Right cardiac atrium (tissue), 5 donors: ENCODE measurements around the gene SETD7. TPM values are rescaled to one million over a fixed set of nuclear protein-coding genes. Genes with fewer than 3 reads are reported as not detected.

Experiments
- ATAC-seq, 2 donors: fragments of 200-7000 bp; cut with Tn5 transposase; one replicate each; pipeline versions ENCODE4 v1.8.0 to v1.9.1; 2020; ENCODE audit warnings: moderate library complexity in 2 of 2, mild to moderate bottlenecking in 1 of 2
- DNase-seq, 3 donors: peaks; one replicate each; pipeline ENCODE4 v3.0.0-alpha.2; 2020
- H3K27ac ChIP-seq: one replicate; pipeline ENCODE4 v1.5.1; 2013; ENCODE audit warnings: mild to moderate bottlenecking, low read length, control low read depth, moderate library complexity
- H3K27me3 ChIP-seq: one replicate; pipeline ENCODE4 v1.6.1; 2013; ENCODE audit not compliant: control insufficient read depth, insufficient read depth
- H3K4me1 ChIP-seq: one replicate; pipeline ENCODE4 v1.6.1; 2013; ENCODE audit warnings: low read length; ENCODE audit not compliant: control insufficient read depth, insufficient read depth
- H3K4me3 ChIP-seq: one replicate; pipeline ENCODE4 v1.5.1; 2013; ENCODE audit warnings: low read length, control low read depth
- H3K9me3 ChIP-seq: one replicate; pipeline ENCODE4 v1.6.1; 2013; ENCODE audit warnings: low read length; ENCODE audit not compliant: control insufficient read depth
- WGBS: extraction: QIAGEN DNeasy Blood & Tissue Kit; methylation state at CpG from one replicate; pipeline ENCODE4 v1.1.7; 2013; 5-methylcytosine and 5-hydroxymethylcytosine counted together
- intact Hi-C, 4 donors: fragments of 100-400 bp; cut with DNase I; formaldehyde crosslinking; loops; one replicate each; pipeline versions ENCODE4 v1.11.0 to v1.14.0; 2022 to 2023
- long read RNA-seq, 4 donors: library from polyadenylated mRNA; unstranded; transcript quantifications; one replicate each; pipeline ENCODE4 v2.0.0, GENCODE V29; 2020 to 2021
- polyA plus RNA-seq: library from polyadenylated mRNA; stranded (reverse); fragments of 200-250 nt; gene quantifications from one replicate; pipeline ENCODE4 v1.2.3, GENCODE V29; 2013
- total RNA-seq, 4 donors: library from RNA; stranded (reverse); fragmentation: NEBNext Ultra II Directional; extraction: Animal tissue kit (Norgen Biotek cat#: 25700); gene quantifications; one replicate each; pipeline ENCODE4 v1.2.1, GENCODE V29; 2021
- donor health status: healthy with polysubstance abuse.
- donor health status: DM: no; HTN: yes; CAD: no.
- donor health status: DM: no; HTN: no; CAD: no.
- donor health status: DM: no; HTN: yes; CAD: no; lungs with severe emphysema.
- donor health status: DM: yes; HTN: yes; CAD: no.

The SETD7 gene
- total RNA-seq = 10 to 100 TPM; 51.6 to 61.9 (median 57.5) TPM
- polyA plus RNA-seq = 17.8 TPM
- long read RNA-seq, donor 1, full-length matches to known transcripts = 20 of 58 reads
- long read RNA-seq, donor 1, partial matches to known transcripts = 34 of 58 reads
- long read RNA-seq, donor 1, other reads (novel, unspliced or antisense) = 4 of 58 reads
- long read RNA-seq, donor 2, full-length matches to known transcripts = 6 of 23 reads
- long read RNA-seq, donor 2, partial matches to known transcripts = 2 of 23 reads
- long read RNA-seq, donor 2, other reads (novel, unspliced or antisense) = 15 of 23 reads
- long read RNA-seq, donor 3, full-length matches to known transcripts = 24 of 76 reads
- long read RNA-seq, donor 3, partial matches to known transcripts = 3 of 76 reads
- long read RNA-seq, donor 3, other reads (novel, unspliced or antisense) = 49 of 76 reads
- long read RNA-seq, donor 4, full-length matches to known transcripts = 10 of 24 reads
- long read RNA-seq, donor 4, partial matches to known transcripts = 4 of 24 reads
- long read RNA-seq, donor 4, other reads (novel, unspliced or antisense) = 10 of 24 reads

DNA sequence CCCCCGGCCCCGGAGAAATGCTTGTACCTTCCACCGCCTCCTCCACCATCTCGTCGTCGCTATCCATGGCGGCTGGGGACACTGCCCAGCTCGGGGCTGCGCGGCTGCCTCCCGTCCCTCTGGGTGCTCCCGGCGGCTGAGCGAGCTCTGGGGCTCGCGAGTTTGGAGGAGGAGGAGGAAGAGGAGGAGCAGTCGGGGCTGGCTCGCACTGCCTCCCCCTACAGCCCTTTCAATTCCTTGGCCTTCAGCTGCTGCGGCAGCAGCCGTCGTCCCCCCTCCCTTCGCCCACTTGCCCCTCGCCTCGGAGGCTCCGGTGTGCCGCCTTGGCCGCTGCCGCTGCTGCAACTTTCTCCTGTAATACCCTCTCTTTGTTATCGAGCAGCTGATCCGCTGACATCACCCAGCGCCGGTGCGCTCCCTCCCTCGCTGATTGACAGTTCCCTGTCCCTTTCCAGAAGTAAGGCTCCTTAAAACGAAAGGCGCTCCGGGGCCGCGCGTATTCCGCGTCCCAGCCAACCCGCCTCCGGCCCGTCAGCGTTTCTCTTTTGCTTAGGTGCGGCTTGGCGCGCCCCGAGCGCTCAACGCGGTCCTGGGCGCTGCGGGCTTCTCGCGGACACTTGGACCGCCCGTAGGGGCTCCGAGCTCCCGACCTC lies at the start of gene SETD7:
SETD7 (minus strand) TSS at position 149 of the 653 bp plus-strand sequence; CDS start at position 67, 82 bp downstream.
- DNase-seq (peak; percentile 85 to 93 (median 93)), ATAC-seq (peak; percentile 80 to 82)
- Histone ChIP-seq H3K9me3 (no peaks in the 10 kb centered on the region), H3K4me1 (peaks cover 11% of the 10 kb centered on the region), H3K27ac (peak within 1 kb of the TSS; percentile 95), H3K27me3 (no peaks in the 10 kb centered on the region), H3K4me3 (peak within 1 kb of the TSS; percentile 80)
- under 1% methylated on average over 61 of the region's 61 CpGs for WGBS
- intact Hi-C loops = no loop called here

DNA sequence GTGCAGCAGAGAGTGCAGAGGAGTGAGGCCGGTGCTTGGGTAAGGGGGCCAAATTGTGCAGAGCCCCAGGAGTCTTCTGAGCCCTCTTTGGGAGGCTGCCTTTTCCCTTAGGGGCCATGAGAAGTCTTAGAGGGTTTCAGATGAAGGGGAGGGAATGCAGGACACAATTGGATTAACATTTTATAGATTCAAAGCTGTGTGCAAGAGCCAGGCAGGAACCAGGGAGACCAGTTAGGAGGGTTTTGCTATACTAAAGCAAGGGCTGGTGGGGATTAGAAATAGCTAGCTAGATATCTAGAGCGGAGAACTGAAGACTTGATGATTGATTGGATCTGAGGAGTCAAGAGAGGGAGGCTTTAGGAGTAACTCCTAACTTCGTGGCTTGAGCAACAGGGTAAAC lies 49.5 kb upstream of the SETD7 start:
- Histone ChIP-seq H3K27ac (no peak overlapping the region), H3K4me1 (no peaks in the 10 kb centered on the region), H3K27me3 (no peaks in the 10 kb centered on the region), H3K4me3 (no peak overlapping the region), H3K9me3 (no peaks in the 10 kb centered on the region)
- DNase-seq (no peak), ATAC-seq (no peak)
- intact Hi-C loops = loop anchor here in 1 of 4 donors (5.0 kb wide), 1 partner anchor 47 kb away; no protein-coding TSS in a partner anchor
- WGBS = 94% methylated on average over 3 of the region's 3 CpGs

DNA sequence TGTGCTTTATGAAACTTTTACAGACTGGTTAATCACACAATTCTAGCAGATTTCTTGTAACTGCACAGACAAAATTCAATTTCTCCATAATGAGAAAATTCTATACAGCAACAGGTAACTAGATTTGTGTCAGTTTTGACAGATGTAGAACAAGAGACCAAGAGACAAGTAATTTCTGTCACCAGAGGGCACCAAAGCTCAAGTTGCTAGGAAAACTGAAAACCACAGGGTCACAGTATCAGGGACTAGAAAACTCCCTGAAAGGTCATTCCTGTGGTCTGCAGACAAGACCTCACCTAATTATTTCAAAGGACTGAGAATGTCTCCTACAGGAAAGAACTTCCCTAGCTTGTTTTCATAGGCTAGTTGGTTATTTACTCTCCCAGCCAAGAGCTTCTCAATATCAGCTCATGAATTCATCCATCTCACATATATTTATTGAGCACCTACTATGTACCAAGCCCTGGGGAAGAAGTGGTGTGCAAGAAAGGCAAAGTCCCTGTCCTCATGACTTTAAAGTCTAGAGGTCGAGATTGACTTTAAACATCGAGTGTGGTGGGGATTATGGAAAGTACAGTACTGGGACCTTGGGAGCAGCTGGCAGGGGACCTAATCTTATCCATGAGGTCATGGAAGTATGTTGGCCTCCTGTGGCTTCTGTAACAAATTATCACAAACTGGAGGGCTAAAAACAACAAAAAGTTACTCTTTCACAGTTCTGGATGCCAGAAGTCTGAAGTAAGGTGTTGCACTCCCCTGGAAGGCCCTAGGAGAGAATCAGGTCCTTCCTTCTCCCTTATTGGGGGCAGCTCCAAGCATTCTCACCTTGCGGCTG lies 47.8 kb upstream of the SETD7 start:
- H3K4me1 ChIP-seq = no peaks in the 10 kb centered on the region
- WGBS = 54% methylated on average over 3 of the region's 3 CpGs
- no peaks in the 10 kb centered on the region for H3K9me3 ChIP-seq
- intact Hi-C loops = loop anchor here in 2 of 4 donors (2.0 kb wide), 2 partner anchors 47 to 49 kb away; no protein-coding TSS in a partner anchor
- peak; percentile 43 to 58 for ATAC-seq
- DNase-seq = no peak
- H3K4me3 ChIP-seq = no peak overlapping the region
- no peak overlapping the region for H3K27ac ChIP-seq
- H3K27me3 ChIP-seq = no peaks in the 10 kb centered on the region

- no peak for DNase-seq
- 55% methylated on average over 6 of the region's 6 CpGs for WGBS
Measured at GRCh38 chr4:139602776-139603360, 46.8 kb upstream of the SETD7 start.

DNA sequence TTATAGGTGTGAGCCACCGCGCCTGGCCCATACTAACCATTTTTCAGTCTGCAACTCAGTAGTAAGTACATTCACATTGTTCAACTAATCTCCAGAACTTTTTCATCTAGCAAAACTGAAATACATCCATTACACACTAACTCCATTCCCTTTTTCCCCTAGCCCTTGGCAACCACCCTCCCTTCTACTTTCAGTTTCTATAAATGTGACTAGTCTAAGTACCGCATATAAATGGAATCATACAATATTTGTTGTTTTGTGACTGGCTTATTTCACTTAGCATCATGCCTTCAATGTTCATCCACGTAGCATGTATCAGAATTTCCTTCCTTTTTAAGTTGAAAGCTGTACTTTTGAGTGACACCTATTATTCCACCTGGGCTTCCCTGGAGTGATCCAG lies 44.6 kb upstream of the SETD7 start:
- Histone ChIP-seq H3K27me3 (no peaks in the 10 kb centered on the region), H3K4me1 (no peaks in the 10 kb centered on the region), H3K4me3 (no peak overlapping the region), H3K27ac (no peak overlapping the region), H3K9me3 (no peaks in the 10 kb centered on the region)
- no peak for ATAC-seq
- intact Hi-C loops = no loop called here
- no peak for DNase-seq
- WGBS = 83% methylated on average over 4 of the region's 4 CpGs

More at GRCh38 chr4:139602776-139603360, 46.8 kb upstream of the SETD7 start:
- intact Hi-C loops = loop anchor here in 2 of 4 donors (2.0 kb wide), 2 partner anchors 48 to 50 kb away; no protein-coding TSS in a partner anchor
- no peak for ATAC-seq
- no peak overlapping the region for H3K4me3 ChIP-seq
- no peaks in the 10 kb centered on the region for H3K9me3 ChIP-seq
- no peaks in the 10 kb centered on the region for H3K27me3 ChIP-seq
- H3K27ac ChIP-seq = no peak overlapping the region
- no peaks in the 10 kb centered on the region for H3K4me1 ChIP-seq

DNA sequence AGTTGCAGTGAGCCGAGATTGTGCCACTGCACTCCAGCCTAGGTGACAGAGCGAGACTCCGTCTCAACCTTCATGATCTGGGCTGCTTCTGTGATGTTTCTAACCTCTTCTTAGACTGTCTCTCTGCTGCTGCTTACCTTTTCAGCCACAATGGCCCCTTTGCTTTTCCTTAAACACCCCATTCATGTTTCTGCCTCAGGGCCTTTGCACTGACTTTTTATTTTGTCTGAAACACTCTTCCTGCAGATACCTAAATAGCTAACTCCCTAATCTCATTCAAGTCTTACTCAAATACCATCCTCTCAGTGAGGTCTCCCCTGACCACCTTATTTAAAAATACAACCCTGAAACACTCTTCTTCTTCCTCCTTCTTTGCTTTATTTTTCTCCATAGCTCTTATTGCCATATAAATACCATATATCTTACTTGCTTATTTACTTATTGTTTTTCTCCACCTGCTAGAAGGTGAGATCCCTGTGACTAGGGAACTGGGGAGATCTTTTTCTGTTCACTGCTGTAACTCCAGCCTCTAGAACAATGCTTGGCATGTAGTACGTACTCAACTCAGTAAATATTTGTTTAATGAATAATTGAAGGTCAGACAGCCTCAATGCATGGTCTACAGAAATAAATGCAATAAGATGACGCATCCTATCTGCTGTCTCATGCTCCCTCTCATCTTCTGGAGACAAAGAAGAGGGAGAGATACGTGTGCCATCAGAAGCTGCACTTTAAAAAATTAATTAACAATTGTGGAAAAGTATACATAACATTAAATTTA lies 43.8 kb upstream of the SETD7 start:
- DNase-seq (no peak), ATAC-seq (no peak)
- no peak overlapping the region for H3K27ac ChIP-seq
- no peaks in the 10 kb centered on the region for H3K4me1 ChIP-seq
- 93% methylated on average over 6 of the region's 6 CpGs for WGBS
- H3K27me3 ChIP-seq = no peaks in the 10 kb centered on the region
- intact Hi-C loops = no loop called here
- H3K9me3 ChIP-seq = no peaks in the 10 kb centered on the region
- H3K4me3 ChIP-seq = no peak overlapping the region

DNA sequence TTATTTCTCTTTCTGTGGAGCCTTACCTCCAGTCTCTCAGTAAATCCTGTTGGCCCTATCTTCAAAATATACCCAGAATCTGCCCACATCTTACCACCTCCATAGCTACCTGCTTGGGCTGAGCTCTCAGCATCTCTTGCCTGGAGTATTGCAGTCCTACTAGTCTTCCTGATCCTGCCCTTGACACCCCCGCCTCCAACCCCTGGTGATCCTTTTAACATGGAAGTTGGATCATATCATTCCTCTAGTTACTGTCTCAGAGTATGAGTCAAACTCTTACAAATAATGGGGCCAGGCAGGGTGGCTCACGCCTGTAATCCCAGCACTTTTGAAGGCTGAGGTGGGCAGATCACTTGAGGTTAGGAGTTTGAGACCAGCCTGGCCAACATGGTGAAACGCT lies 43.1 kb upstream of the SETD7 start:
- WGBS = 93% methylated on average over 3 of the region's 3 CpGs
- H3K27me3 ChIP-seq = no peaks in the 10 kb centered on the region
- DNase-seq (no peak), ATAC-seq (no peak)
- no peaks in the 10 kb centered on the region for H3K9me3 ChIP-seq
- no peak overlapping the region for H3K4me3 ChIP-seq
- no peaks in the 10 kb centered on the region for H3K4me1 ChIP-seq
- intact Hi-C loops = no loop called here
- H3K27ac ChIP-seq = no peak overlapping the region

DNA sequence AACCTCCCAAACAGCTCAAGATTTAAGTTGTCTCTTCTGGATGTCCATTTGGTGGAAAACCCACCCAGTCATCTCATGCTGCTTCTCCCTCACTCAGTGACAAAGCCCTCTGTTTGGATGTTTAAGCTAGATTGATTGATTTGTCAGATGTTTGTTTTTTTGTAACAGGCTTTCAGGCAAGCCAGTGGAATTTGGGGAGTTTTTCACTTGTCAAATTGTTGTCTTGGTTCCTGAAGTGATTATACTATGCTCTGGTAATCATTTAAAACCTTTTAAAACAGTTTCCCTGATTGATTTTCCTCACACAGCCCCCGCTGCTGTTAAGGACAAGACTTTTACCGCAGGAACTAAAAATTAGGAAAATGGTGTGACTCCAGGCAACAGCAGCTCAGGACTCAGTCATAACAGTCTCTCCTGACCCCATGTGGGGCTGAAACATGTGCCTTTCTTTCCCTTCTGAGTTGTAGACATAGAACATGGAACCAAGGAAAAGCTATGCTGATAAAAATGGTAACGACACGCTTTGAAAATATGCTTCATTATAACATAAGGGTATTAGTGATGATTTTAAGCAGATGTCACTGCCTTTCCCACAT lies 40.8 kb upstream of the SETD7 start:
- ATAC-seq = no peak
- no peaks in the 10 kb centered on the region for H3K27me3 ChIP-seq
- 64% methylated on average over 4 of the region's 4 CpGs for WGBS
- DNase-seq = no peak
- intact Hi-C loops = no loop called here
- no peak overlapping the region for H3K4me3 ChIP-seq
- H3K27ac ChIP-seq = no peak overlapping the region
- no peaks in the 10 kb centered on the region for H3K4me1 ChIP-seq
- no peaks in the 10 kb centered on the region for H3K9me3 ChIP-seq

- H3K27ac ChIP-seq = no peak overlapping the region
- H3K4me1 ChIP-seq = no peaks in the 10 kb centered on the region
- ATAC-seq = peak; percentile 61 to 74
- H3K4me3 ChIP-seq = no peak overlapping the region
- intact Hi-C loops = no loop called here
- no peaks in the 10 kb centered on the region for H3K27me3 ChIP-seq
- WGBS = 54% methylated on average over 3 of the region's 3 CpGs
- H3K9me3 ChIP-seq = no peaks in the 10 kb centered on the region
- peak in 2 of 3 donors; percentile 53 to 59 for DNase-seq
Measured at GRCh38 chr4:139596034-139596683, 40.1 kb upstream of the SETD7 start.
